Colonic mucosa (tissue), 4 donors: ENCODE measurements around the gene LAMB4. TPM values are rescaled to one million over a fixed set of nuclear protein-coding genes. Genes with fewer than 3 reads are reported as not detected.
"Not testable (repeated sequence)": the region's sequence is repeated elsewhere in the genome, so short reads cannot be mapped to it uniquely, and the experiment has no call there.

ENCODE experiments used
- DNase-seq: peaks from one replicate; pipeline ENCODE4 v3.0.0-alpha.2; 2020
- H3K27ac ChIP-seq: fragments of 200-600 bp; one replicate; pipeline ENCODE4 v1.8.0; 2021
- H3K27me3 ChIP-seq: fragments of 200-600 bp; one replicate; pipeline ENCODE4 v1.8.0; 2021
- H3K36me3 ChIP-seq: fragments of 200-600 bp; one replicate; pipeline ENCODE4 v1.8.0; 2021
- H3K4me1 ChIP-seq: fragments of 200-600 bp; one replicate; pipeline ENCODE4 v1.8.0; 2021; ENCODE audit warnings: mild to moderate bottlenecking
- H3K4me3 ChIP-seq: fragments of 200-600 bp; one replicate; pipeline ENCODE4 v1.8.0; 2021
- H3K9ac ChIP-seq, 2 donors: one replicate each; pipeline ENCODE4 v1.7.0; 2013; ENCODE audit warnings: control low read depth in 2 of 2, low read depth in 2 of 2, low read length in 2 of 2
- H3K9me3 ChIP-seq: fragments of 200-600 bp; one replicate; pipeline ENCODE4 v1.8.0; 2021
- CTCF ChIP-seq: fragments of 200-600 bp; IDR thresholded peaks from one replicate; pipeline ENCODE4 v1.8.0; 2022; ENCODE audit warnings: antibody characterized with exemption, mild to moderate bottlenecking
- intact Hi-C: fragments of 100-400 bp; cut with DNase I; formaldehyde crosslinking; loops from one replicate; pipeline ENCODE4 v1.14.1; 2022
- total RNA-seq, 2 donors: library from RNA; stranded (reverse); fragmentation: NEBNext Ultra II Directional in 1 of 2; extraction: Animal tissue kit (Norgen Biotek cat#: 25700) in 1 of 2; gene quantifications; one replicate each; pipeline ENCODE4 v1.2.1, GENCODE V29; 2021
- donor health status: healthy.
- donor health status: DM: no; HTN: no; CAD: no.
- donor health status: DM: no; HTN: no; CAD: no.

The LAMB4 gene
- total RNA-seq, 2 donors from 2014 or later: 0.27 TPM; not detected in 1

- Histone ChIP-seq H3K27ac (no peak overlapping the region), H3K4me3 (no peak overlapping the region), H3K36me3 (no peaks in the 10 kb centered on the region), H3K27me3 (no peaks in the 10 kb centered on the region), H3K9me3 (no peaks in the 10 kb centered on the region), H3K9ac (no peak overlapping the region), H3K4me1 (no peaks in the 10 kb centered on the region)
- intact Hi-C loops: no loop called here
- no peak for TF ChIP-seq CTCF
- DNase-seq: no peak
Measured at GRCh38 chr7:108034586-108034985, 95.6 kb downstream of the LAMB4 start.

DNA sequence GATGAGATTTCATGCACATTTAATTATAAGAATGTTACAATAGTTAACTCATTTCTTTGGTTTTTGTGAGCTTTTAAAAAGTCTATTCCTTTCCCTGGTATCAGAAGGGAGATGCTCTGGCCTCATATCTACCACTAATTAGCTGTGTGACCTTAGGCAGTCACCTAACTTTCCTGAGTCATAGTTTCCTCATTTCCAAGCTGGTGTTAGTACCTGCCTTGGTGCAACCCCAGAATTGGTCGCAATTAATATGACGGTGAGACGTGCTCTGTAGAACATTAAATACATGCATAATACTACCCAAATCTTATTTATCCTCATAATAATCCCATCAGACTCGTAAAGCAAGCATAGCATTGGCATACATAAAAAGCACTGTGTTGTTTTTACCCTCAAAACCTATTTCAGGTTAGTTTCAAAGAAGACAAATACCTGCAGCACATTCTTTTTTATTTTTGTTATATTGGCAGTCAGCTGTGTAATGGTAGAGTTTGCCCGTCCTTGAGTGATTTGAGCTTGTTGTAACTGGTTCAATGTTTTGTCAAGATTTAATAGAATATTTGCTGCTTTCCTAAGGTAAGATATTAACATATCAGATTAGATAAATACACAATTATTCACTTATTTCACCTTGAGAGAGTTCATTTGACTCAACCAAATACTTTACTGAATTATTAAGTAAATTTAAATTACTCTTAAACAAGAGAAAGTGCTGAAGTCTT is 96.2 kb downstream of the LAMB4 start:
- Histone ChIP-seq H3K27me3 (no peaks in the 10 kb centered on the region), H3K36me3 (no peaks in the 10 kb centered on the region), H3K4me3 (no peak overlapping the region), H3K9ac (no peak overlapping the region), H3K27ac (no peak overlapping the region), H3K4me1 (no peaks in the 10 kb centered on the region), H3K9me3 (no peaks in the 10 kb centered on the region)
- no peak for TF ChIP-seq CTCF
- intact Hi-C loops: no loop called here
- DNase-seq: no peak

GRCh38 chr7:108033309-108033708 is 96.9 kb downstream of the LAMB4 start:
- H3K4me1 ChIP-seq, H3K9me3 ChIP-seq, DNase-seq, H3K27me3 ChIP-seq, H3K9ac ChIP-seq, H3K27ac ChIP-seq, intact Hi-C loops, H3K4me3 ChIP-seq, H3K36me3 ChIP-seq: not testable (repeated sequence)

DNA sequence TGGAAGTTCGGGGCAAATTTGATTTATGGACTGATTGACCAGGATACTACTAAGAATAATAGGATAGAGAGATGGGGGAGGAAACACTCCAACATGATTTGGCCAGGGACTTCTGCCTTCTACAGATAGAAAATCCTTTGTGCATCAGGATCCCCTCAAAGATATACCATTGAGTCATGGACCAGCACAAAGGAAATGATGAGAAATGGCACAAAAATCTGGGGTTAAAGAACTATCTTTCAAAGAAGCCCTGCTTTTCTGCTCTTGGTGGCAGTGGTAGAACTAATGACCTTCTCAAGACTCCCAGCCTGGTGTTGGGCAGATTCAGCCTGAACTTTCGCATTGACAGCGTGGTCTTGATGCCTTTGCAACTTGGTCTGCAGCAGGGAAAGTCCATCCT is 99.6 kb downstream of the LAMB4 start:
- DNase-seq: no peak
- Histone ChIP-seq H3K36me3 (no peaks in the 10 kb centered on the region), H3K27me3 (no peaks in the 10 kb centered on the region), H3K9ac (no peak overlapping the region), H3K4me3 (no peak overlapping the region), H3K27ac (no peak overlapping the region), H3K4me1 (no peaks in the 10 kb centered on the region), H3K9me3 (no peaks in the 10 kb centered on the region)
- no peak for TF ChIP-seq CTCF
- intact Hi-C loops: no loop called here

- Histone ChIP-seq H3K27ac (no peak overlapping the region), H3K9me3 (no peaks in the 10 kb centered on the region), H3K4me3 (no peak overlapping the region), H3K4me1 (no peaks in the 10 kb centered on the region), H3K27me3 (no peaks in the 10 kb centered on the region), H3K36me3 (no peaks in the 10 kb centered on the region), H3K9ac (no peak overlapping the region)
- TF ChIP-seq CTCF: no peak
- intact Hi-C loops: no loop called here
- DNase-seq: no peak
Measured at GRCh38 chr7:108029034-108029433, 101.1 kb downstream of the LAMB4 start.

GRCh38 chr7:108028111-108028510 is 102.0 kb downstream of the LAMB4 start:
- no peaks in the 10 kb centered on the region for H3K9me3 ChIP-seq
- peak; percentile 58 for DNase-seq
- no peak for TF ChIP-seq CTCF
- intact Hi-C loops: no loop called here
- H3K27me3 ChIP-seq: no peaks in the 10 kb centered on the region
- no peak overlapping the region for H3K9ac ChIP-seq
- H3K4me3 ChIP-seq: no peak overlapping the region
- no peak overlapping the region for H3K27ac ChIP-seq
- no peaks in the 10 kb centered on the region for H3K36me3 ChIP-seq
- H3K4me1 ChIP-seq: no peaks in the 10 kb centered on the region
